ENCODE measurements around the gene CGB5.

Gene CGB5

GRCh38 chr19:49014123-49014869 lies 29.4 kb upstream of the CGB5 start:
- TF ChIP-seq, protein P1, sequence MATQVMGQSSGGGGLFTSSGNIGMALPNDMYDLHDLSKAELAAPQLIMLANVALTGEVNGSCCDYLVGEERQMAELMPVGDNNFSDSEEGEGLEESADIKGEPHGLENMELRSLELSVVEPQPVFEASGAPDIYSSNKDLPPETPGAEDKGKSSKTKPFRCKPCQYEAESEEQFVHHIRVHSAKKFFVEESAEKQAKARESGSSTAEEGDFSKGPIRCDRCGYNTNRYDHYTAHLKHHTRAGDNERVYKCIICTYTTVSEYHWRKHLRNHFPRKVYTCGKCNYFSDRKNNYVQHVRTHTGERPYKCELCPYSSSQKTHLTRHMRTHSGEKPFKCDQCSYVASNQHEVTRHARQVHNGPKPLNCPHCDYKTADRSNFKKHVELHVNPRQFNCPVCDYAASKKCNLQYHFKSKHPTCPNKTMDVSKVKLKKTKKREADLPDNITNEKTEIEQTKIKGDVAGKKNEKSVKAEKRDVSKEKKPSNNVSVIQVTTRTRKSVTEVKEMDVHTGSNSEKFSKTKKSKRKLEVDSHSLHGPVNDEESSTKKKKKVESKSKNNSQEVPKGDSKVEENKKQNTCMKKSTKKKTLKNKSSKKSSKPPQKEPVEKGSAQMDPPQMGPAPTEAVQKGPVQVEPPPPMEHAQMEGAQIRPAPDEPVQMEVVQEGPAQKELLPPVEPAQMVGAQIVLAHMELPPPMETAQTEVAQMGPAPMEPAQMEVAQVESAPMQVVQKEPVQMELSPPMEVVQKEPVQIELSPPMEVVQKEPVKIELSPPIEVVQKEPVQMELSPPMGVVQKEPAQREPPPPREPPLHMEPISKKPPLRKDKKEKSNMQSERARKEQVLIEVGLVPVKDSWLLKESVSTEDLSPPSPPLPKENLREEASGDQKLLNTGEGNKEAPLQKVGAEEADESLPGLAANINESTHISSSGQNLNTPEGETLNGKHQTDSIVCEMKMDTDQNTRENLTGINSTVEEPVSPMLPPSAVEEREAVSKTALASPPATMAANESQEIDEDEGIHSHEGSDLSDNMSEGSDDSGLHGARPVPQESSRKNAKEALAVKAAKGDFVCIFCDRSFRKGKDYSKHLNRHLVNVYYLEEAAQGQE (IDR thresholded peaks at IDR 0.05; ENCODE audit: low read depth): no peak
- TF ChIP-seq CREB1 (IDR thresholded peaks at IDR 0.05; ENCODE audit: low read depth): no peak
- no peak for TF ChIP-seq CEBPB (IDR thresholded peaks at IDR 0.05)

DNA sequence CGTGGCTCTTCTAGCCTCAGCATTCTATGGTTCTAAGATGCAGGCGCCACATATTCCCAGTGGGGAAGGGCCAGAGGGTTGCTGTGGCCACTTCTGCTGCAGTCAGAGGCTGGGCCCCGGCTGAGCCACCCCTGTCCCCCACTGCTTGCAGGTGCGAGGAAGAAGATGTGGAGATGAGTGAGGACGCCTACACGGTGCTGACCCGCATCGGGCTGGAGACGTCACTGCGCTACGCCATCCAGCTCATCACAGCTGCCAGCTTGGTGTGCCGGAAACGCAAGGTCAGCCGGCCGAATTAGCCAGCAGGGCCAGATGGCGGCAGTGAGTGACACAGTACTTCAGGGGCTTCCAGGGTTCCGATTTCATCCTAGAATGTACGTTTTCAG lies 28.8 kb upstream of the CGB5 start:
- TF ChIP-seq TCF12 (IDR thresholded peaks at IDR 0.05; ENCODE audit: low read depth) (no peak), EGR1 (IDR thresholded peaks at IDR 0.05) (no peak), TAF1 (IDR thresholded peaks at IDR 0.05; ENCODE audit: low read depth) (no peak), EP300 (IDR thresholded peaks at IDR 0.05; ENCODE audit: borderline replicate concordance) (no peak), TEAD4 (IDR thresholded peaks at IDR 0.05) (no peak), YY1 (IDR thresholded peaks at IDR 0.05; ENCODE audit: low read depth) (no peak), CEBPB (IDR thresholded peaks at IDR 0.05) (no peak), ZBTB7A (IDR thresholded peaks at IDR 0.05; ENCODE audit: low read depth) (no peak), CREB1 (IDR thresholded peaks at IDR 0.05; ENCODE audit: low read depth) (no peak), RAD21 (IDR thresholded peaks at IDR 0.05; ENCODE audit: low read depth) (no peak)
- TF ChIP-seq, protein P1 (IDR thresholded peaks at IDR 0.05; ENCODE audit: low read depth): no peak

- no peak for TF ChIP-seq TAF1 (IDR thresholded peaks at IDR 0.05; ENCODE audit: low read depth)
- no peak for TF ChIP-seq YY1 (IDR thresholded peaks at IDR 0.05; ENCODE audit: low read depth)
- TF ChIP-seq, protein P1 (IDR thresholded peaks at IDR 0.05; ENCODE audit: low read depth): no peak
- no peak for TF ChIP-seq EGR1 (IDR thresholded peaks at IDR 0.05)
- TF ChIP-seq NFIC (IDR thresholded peaks at IDR 0.05): no peak
- no peak for TF ChIP-seq MAX (IDR thresholded peaks at IDR 0.05)
- TF ChIP-seq CEBPB (IDR thresholded peaks at IDR 0.05): no peak
- no peak for TF ChIP-seq EP300 (IDR thresholded peaks at IDR 0.05; ENCODE audit: borderline replicate concordance)
- TF ChIP-seq ZBTB7A (IDR thresholded peaks at IDR 0.05; ENCODE audit: low read depth): no peak
- no peak for TF ChIP-seq USF1 (IDR thresholded peaks at IDR 0.05)
- no peak for TF ChIP-seq TCF12 (IDR thresholded peaks at IDR 0.05; ENCODE audit: low read depth)
- no peak for TF ChIP-seq CREB1 (IDR thresholded peaks at IDR 0.05; ENCODE audit: low read depth)
- TF ChIP-seq FOXM1 (IDR thresholded peaks at IDR 0.05; ENCODE audit: borderline replicate concordance, low read depth): no peak
- no peak for TF ChIP-seq TEAD4 (IDR thresholded peaks at IDR 0.05)
- no peak for TF ChIP-seq RAD21 (IDR thresholded peaks at IDR 0.05; ENCODE audit: low read depth)
Observed at GRCh38 chr19:49016067-49016839, 27.4 kb upstream of the CGB5 start.

- TF ChIP-seq FOXM1 (IDR thresholded peaks at IDR 0.05; ENCODE audit: borderline replicate concordance, low read depth) (no peak), NFIC (IDR thresholded peaks at IDR 0.05) (no peak), RAD21 (IDR thresholded peaks at IDR 0.05; ENCODE audit: low read depth) (no peak), EGR1 (IDR thresholded peaks at IDR 0.05) (no peak), ZBTB7A (IDR thresholded peaks at IDR 0.05; ENCODE audit: low read depth) (no peak), TEAD4 (IDR thresholded peaks at IDR 0.05) (no peak), TCF12 (IDR thresholded peaks at IDR 0.05; ENCODE audit: low read depth) (no peak), USF1 (IDR thresholded peaks at IDR 0.05) (no peak), TAF1 (IDR thresholded peaks at IDR 0.05; ENCODE audit: low read depth) (no peak), MAX (IDR thresholded peaks at IDR 0.05) (no peak), CREB1 (IDR thresholded peaks at IDR 0.05; ENCODE audit: low read depth) (no peak), EP300 (IDR thresholded peaks at IDR 0.05; ENCODE audit: borderline replicate concordance) (no peak), CEBPB (IDR thresholded peaks at IDR 0.05) (no peak), YY1 (IDR thresholded peaks at IDR 0.05; ENCODE audit: low read depth) (no peak)
- TF ChIP-seq, protein P1 (IDR thresholded peaks at IDR 0.05; ENCODE audit: low read depth): no peak
Observed at GRCh38 chr19:49017041-49017665, 26.5 kb upstream of the CGB5 start, which contains the start of gene LHB. LHB (minus strand) TSS chr19:49017091; CDS start chr19:49017081, 10 bp downstream.
